HG02588 (cell line): ENCODE data around the gene PALLD.

Source experiments
- ATAC-seq: cut with Tn5 transposase; IDR thresholded peaks from one replicate; pipeline ENCODE4 v1.9.1; 2021; ENCODE audit warnings: mild to moderate bottlenecking, moderate library complexity; ENCODE audit not compliant: unreplicated experiment

PALLD gene

DNA sequence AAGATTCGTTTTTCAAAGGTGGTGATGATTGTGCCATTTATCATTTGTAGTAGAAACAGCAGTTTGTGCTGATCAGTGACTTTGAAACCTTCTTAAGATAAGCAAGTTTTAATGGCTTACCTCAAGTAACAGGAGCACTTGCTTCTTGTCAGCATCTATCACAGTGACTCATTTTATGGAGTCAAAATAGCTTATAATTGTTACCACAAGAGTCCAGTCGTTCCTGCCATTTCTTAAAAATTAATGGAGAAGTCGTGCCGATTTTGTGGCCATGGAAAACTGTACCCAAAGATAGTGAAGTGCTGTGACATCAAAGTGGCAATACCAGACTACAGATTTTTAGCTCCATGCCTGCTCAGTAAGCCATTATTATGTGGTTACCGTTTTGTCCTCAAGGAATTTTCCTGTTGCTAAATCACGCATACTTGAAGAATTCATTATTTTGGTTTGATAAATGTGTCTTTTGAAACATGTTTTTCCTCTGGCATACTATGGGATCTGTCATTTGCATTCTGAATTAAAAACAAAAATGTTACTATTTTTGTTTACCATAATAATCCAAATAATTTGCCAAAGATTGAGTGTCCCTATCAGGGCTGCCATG is 383.3 kb downstream of the PALLD start:
- ATAC-seq = no peak

DNA sequence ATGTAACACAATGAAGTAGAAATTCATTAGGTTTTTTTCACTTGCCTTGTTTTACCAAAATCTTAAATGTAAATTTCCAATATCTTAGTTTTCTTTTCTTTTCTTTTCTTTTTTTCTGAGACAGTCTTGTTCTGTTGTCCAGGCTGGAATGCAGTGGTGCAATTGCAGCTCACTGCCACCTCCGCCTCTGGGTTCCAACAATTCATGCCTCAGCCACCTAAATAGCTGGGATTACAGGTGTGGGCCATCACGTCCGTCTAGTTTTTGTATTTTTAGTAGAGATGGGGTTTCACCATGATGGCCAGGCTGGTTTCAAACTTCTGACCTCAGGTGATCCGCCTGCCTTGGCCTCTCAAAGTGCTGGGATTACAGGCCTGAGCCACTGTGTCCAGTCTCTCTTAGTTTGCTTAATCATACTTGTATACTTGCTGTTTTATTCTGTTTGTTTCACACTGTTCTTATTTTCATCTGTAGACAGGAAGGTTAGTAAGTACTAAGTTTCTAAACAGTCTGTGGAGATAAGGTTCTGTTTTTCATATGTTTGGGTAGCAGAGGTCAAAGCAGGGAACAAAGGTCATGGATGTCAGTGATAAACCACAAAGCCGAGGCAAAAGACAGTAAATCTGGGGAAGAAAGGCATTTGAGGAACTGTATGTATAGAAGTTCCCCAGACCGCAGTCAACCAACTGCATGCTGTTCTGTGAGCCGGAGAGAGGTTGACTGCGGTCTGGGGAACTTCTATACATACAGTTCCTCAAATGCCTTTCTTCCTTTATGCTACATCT is 384.2 kb downstream of the PALLD start:
- peak; percentile 76 for ATAC-seq

DNA sequence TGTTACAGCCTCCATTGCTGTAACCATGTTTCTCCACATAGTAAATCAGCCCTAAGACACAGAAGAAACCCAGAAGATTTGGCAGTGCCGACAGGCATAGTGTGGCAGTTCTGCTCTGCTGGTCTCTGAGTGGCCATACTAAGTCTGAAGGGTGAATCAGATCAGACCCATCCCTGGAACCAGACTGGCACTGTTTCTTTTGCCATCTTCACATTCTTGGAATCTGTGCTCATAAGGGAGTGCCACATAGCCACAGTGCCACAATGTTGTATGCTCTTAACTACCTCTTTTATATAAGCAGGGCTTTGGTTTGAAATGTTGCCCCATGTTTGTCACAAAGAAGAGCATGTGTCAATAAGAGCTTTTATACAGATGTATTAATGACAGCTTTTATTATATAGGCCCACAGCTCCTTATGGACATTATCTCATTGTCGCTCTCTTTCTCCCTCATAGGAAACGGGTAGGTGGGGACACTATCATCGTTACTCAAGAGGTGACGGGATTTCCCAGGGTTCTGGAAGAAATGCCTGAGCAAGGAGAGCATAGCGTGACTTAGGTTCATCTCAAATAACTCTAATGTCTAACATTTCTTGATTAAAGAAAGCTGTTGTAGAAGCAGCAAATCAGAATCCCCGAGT is 385.0 kb downstream of the PALLD start:
- ATAC-seq = peak; percentile 10

DNA sequence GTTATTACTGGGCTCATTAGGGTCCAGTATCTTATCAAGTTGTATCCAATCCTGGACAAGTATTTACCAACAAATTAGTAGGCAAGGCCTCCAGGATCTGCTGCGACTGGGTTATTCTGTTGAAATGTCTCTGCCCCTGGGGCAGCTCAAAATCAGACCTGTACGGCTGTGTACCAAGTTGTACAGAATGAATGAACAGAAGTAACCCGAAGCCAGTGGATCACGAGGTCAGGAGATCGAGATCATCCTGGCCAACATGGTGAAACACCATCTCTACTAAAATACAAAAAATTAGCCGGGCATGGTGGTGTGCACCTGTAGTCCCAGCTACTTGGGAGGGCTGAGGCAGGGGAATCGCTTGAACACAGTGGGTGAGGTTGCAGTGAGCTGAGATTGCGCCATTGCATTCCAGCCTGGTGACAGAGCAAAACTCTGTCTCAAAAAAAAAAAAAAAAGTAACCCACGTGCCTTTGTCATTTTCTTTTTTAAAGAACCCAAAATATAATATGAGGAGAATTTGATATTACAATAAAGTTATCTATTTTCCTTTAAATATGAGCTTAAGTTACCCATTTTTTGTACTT is 385.9 kb downstream of the PALLD start:
- no peak for ATAC-seq

DNA sequence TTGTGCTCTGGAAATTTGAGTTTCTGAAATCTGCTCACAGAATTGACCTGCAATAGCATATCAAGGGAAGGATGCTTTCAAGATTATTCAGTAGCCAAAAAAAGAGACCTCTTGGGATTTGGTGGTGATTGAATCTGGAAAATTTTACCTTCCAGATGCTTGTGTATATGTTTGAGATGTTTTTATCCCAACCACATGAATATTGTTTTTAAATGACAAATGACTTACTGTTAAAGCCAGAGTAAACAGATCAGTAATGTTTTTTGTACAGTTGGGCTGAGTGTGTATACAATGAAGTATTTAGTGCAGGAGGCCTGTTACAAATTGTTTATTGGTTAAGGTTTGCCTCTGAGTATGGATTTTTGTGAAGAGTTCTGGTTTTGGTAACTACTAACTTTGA is 386.7 kb downstream of the PALLD start:
- ATAC-seq = no peak

DNA sequence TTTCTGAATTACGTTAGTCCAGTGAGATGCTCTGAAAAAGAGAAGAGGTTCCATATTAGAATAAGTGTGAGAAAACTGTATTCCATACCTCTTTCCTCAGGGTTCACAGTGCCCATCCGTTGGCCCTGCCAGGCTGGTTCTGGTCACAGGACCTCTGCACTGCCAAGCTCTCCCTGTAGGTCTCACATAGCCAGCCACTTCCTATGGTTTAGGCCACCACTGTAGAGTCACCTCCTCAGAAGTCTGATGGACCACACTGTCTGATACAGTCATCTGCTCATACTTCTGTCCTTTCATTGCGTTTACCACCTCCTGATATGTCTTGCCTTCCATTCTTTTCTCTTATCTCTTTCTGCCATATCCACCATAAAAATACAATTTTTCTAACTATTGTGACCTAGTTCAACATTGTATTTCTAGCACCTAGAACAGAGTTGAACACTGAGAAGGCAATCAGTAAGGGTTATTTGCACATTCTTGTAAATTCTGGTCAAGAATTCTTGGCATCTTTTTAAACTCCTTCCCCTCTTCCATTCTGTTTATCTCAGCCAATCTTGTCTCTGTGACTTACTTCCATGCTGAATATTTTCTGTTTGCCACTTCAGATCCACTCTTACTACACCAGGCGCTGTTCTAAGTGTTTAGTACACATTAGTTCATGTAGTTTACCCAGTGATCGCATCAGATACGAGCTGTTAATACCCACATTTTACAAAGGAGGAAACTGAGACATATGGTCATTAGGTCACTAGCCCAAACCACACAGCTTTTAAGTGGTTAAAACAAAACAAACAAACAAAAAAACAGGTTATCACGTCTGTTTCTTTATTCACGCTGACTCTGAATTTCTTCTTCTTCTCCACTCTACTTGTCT is 387.6 kb downstream of the PALLD start:
- ATAC-seq = no peak

DNA sequence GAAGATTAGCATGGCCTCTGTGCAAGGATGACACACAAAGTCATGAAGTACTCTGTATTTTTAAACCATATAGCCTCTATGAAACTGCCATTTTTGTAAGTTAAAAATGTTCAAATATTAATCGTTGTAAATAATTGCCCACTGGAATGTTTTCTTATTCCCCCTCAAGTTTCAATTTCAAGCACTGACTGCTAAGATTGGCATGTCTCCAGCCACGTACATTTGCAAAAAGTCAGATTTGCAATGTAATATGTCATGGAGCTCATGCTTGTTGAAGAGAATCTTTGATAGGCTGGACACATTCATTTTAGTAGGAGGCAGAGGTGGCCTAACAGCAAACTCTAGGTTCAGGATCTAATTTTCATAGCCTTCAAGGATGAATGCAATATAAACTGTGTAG is 388.5 kb downstream of the PALLD start:
- ATAC-seq = no peak

DNA sequence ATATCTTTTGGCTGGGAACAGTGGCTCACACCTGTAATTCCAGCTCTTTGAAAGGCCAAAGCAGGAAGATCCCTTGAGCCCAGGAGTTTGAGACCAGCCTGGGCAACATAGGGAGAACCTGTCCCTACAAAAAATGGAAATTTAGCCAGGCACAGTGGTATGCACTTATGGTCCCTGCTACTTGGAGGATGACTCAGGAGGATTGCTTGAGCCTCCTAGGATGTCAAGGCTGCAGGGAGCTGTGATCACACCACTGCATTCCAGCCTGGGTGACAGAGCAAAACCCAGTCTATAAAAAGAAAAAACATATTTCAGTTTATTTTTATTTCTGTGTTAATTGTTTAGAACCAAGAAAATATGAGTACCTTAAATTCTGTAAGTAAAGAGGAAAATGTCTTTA is 389.5 kb downstream of the PALLD start:
- ATAC-seq = no peak

DNA sequence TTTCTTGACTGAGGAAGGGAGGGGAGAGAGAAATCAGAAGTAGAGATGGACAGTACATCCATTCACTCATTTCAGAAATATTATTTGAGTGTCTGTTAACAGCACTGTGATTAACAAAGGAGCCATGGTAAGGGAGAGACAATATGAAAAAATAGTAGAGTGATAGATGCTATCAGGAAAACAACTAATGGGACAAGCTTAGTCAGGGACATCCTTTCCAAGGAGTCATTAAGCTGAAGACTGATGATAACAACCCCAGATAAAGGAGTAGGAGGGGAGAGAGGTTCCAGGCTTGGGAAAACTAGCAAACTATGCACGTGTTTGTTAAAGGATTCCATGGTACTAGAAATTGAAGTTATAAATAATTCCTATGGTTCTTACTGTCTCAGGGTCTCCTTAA is 391.0 kb downstream of the PALLD start:
- no peak for ATAC-seq

DNA sequence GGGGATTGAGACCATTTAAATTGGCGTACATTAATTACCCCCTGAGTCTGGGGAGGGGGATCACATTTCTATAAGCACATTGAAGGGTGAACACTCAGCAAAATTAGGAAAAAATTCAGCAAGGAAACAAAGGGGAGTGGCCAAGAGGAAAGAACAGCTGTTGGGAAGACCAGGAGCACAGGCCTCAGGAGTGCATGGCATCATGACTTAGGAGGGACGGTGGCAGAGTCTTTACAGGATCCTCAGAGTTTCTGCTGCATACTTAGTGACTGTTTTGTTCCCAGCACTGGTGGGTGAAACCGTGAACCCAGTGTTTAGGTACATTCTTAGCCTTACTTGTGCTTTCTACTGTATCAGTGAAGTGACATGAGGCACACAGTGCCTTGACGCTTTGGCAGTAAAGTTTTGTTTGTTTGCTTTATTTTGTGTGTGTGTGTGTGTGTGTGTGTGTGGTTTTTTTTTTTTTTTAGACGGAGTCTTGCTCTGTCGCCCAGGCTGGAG is 391.9 kb downstream of the PALLD start:
- ATAC-seq = no peak

DNA sequence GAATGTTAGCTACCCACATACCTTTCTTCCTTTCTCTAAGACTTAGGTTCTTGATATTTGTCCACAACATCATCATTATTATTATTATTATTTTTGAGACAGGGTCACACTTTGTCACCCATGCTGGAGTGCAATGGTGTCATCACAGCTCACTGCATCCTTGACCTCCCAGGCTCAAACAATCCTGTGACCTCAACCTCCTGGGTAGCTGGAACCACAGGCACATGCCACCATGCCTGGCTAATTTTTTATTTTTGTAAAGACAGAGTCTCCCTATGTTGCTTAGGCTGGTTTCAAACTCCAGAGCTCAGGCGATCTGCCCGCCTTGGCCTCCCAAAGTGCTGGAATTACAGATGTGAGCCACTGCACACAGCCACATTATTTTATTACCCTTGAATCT is 394.2 kb downstream of the PALLD start:
- ATAC-seq = no peak

DNA sequence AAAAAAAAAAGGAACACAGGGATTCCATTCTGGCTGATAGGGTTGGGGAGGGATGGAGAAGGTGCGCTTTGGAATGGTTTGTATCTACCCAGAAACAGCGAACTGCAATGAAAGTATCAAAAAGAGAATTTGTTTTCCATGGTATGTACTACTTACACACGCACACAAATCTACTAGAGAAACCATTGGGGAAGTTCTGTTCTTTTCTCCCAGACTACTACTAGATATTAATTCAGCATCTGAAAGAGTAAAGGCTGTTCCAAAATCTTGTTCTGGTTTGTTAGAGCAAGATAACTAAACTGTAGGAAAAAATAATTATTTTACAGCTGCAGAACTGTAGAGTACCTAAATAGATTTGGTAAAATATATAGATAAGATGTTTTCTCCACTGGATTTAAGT is 394.8 kb downstream of the PALLD start:
- no peak for ATAC-seq

DNA sequence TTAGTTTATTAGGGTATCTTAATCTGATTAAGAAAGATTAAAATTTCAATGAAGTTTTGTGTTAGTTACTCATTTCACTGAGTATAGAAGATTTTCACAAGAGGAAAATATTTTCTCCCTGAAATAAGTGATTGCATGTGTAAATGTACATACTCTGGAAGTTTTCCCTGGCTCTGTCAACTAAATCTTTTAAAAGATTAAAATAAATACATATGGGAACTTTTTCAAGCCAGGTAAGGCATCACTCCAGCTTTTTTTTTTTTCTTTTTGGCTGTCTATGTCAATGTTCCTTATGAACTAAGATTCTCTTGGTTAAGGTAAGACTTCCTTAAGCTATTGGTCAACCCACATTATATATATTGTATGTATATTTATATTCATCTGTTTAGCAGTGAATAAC is 395.6 kb downstream of the PALLD start:
- no peak for ATAC-seq

DNA sequence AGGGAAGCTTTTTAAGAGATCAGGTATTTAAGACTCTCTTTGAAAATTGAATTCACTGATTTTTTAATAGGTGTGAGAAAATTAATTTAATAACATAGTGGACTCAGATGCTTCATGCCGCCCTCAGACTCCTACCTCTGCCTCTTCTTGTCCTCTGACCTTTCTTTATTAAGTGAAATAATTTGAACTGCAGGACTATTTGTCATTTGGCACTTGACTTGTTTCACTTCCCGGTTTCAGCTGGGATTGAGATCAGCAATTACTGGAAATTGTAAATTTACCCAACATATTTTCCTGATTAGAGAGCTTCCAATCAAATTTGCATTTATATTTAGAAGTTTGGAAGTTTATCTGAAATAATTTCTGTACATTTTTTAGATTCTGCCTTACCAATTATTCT is 396.4 kb downstream of the PALLD start:
- ATAC-seq = no peak

DNA sequence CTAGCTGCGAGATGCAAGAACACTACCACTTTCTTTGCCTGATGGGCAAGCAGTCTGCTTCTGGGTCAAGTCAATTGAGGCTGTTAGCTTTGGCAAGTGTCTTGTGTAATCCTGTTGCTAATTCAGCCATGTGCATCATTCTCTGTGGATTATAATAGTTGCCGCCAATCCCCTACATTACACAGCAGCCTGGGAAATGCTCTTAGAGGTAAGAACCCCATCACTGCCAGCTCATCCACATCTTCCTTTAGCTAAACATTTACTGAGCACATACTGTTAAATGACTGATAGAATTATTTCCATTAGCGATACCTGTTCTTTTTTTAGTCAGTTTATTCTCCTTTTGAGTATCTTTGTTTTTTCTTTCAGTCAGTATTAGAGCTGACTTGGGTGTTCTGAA is 397.0 kb downstream of the PALLD start:
- no peak for ATAC-seq

DNA sequence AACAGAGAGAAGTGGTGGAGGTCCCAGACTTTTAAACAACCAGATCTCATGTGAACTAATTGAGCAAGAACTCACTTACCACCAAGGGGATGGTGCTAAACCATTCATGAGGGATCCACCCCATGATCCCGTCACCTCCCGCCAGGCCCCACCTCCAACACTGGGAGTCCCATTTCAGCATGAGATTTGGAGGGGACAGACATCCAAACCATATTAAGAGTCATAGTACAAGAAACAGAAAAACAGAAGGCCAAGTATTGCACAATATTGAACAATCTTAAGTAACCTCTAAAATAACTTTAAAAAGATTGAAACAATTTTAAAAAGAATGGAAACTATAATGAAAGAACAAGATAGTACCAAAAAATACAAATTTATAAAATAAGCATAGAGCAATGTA is 403.2 kb downstream of the PALLD start:
- no peak for ATAC-seq

DNA sequence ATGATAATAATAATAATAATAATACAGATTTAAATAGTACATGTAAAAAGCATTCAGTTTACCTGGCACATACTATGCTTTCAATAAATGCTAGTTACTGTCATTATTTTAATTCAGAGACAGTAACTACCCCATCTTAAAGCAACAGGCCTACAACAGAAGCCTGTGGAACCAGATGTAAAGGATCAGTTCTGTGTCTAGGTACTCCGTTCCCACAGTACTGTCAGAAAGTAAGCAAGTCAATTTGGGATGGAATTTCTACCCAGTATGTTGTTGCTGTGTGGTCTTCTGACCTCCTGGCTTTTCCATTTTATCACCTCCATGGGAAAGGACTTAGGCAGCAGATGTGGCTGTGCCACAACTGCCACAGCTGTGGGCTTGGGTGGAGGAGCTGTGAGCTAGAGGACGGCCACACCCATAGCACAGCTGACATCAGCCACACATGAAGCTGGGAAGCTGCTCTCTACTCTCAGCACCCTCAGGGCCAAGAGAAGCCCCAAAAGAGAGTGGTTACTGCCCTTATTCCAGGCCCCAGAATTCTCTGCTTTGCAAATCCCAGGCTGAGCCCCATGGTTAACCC is 410.4 kb downstream of the PALLD start:
- ATAC-seq = no peak

DNA sequence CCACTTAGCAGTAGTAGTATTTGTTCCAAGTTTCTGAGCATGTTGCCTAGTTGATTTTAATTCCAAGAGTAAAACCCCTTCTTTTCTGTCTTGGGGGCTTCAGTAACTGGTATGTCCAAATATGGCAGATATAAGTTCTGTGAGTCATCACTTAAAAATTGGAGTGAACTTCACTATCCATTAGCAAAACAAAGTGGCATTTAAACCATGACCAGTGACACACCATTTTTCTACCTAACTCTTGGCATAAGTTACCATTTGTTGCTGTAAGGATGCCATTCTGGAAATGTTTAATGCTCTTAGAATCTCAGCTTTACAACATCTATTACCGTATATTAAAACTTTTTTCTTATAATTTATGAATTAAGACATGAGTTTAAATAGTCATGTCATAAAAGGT is 411.2 kb downstream of the PALLD start:
- no peak for ATAC-seq

DNA sequence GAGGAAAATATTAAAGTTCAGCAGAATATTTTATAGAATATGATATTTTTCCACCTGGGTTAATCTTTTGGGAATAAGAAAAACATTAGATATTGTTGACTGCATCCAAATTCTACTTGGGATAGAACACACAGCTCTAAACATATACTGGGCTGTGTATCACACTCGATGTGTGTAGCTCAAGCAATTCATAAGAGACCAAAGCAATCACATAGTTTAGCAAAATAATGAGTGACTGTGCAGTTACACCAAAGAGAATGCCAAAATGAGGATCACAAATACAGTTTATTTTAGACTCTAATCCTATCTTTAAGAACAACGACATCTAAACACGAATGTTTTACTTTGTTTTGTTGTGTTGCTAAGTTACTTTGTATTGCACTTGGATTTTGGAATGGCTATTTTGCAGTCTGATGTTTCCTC is 412.0 kb downstream of the PALLD start:
- no peak for ATAC-seq

DNA sequence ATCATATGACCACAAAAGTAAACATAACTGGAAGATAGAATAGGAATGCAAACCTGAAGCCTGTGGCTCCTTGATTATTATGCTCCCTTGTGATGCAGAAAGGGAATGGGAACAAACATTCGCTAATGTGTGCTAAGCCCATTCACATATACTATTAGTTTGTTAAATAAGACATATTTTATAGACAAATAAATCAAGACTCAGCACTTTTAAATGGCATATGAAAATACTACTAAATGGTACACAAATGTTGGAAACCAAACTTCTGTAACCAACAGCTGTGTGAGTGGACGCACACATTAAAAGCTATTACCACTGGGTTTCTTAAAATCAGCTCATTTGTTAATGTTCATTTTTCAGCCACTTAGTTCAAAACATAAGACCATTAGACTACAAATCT is 417.2 kb downstream of the PALLD start:
- no peak for ATAC-seq
